ENCODE data around the gene DDX23. TPM values are rescaled to one million over a fixed set of nuclear protein-coding genes. Genes with fewer than 3 reads are reported as not detected.

Gene DDX23
- total RNA-seq, 1 experiment from 2014 or later: 98.1 TPM

- H3K9ac ChIP-seq (ENCODE audit: extremely low read depth, insufficient read length, low read length): no peak overlapping the region
- no peak overlapping the region for H3K4me2 ChIP-seq (ENCODE audit: insufficient read depth, insufficient read length, low read length)
- no peak overlapping the region for H3T11ph ChIP-seq (ENCODE audit: low read length)
- H4K8ac ChIP-seq (replicated peaks; ENCODE audit: insufficient read length, low read depth, low read length): no peak overlapping the region
- H3K27me3 ChIP-seq (ENCODE audit: insufficient read depth, low read length): no peaks in the 10 kb centered on the region
- H4K20me1 ChIP-seq (ENCODE audit: control insufficient read depth, insufficient read depth, insufficient read length): no peaks in the 10 kb centered on the region
- no peaks in the 10 kb centered on the region for H3K79me2 ChIP-seq (ENCODE audit: insufficient read depth, low read length)
- H3K56ac ChIP-seq (ENCODE audit: insufficient read length, low read depth, low read length): no peak overlapping the region
- no peaks in the 10 kb centered on the region for H3K9me3 Mint-ChIP-seq
- H2AFZ ChIP-seq (ENCODE audit: low read length): no peak overlapping the region
- H3K9me3 ChIP-seq (ENCODE audit: control insufficient read depth, low read depth, low read length): no peaks in the 10 kb centered on the region
- no peaks in the 10 kb centered on the region for H3K79me1 ChIP-seq (ENCODE audit: insufficient read depth, low read depth, low read length, poor library complexity, severe bottlenecking)
- no peak overlapping the region for H3K23ac ChIP-seq (ENCODE audit: insufficient read length, low read depth, low read length)
- H3K4ac ChIP-seq (ENCODE audit: low read depth, low read length): no peak overlapping the region
- no peak overlapping the region for H3K18ac ChIP-seq (ENCODE audit: insufficient read length, low read depth, low read length)
- TF ChIP-seq CTCF (conservative IDR thresholded peaks at IDR 0.05): no peak
- H3K27ac Mint-ChIP-seq: peak overlapping the region in 2 of 3 experiments; percentile 4 to 12; a peak in 4 of 7 replicates
- no peak overlapping the region; the same call in 1 of the 2 replicates for H3K14ac ChIP-seq (ENCODE audit: insufficient read depth, low read length)
- no peak overlapping the region for H2BK20ac ChIP-seq (ENCODE audit: low read depth, low read length, poor library complexity, severe bottlenecking)
- H3K4me1 ChIP-seq (ENCODE audit: insufficient read depth, low read length): no peaks in the 10 kb centered on the region
- no peak overlapping the region for H4K5ac ChIP-seq (ENCODE audit: insufficient read length, low read depth, low read length)
- WGBS (ENCODE audit: extremely low coverage, insufficient read length, low lambda C conversion rate): no CpG with 5 or more reads among the region's 16 CpGs
- H2BK15ac ChIP-seq (ENCODE audit: low read depth, low read length): no peak overlapping the region
- no peak overlapping the region for H3K4me3 Mint-ChIP-seq
- no peak overlapping the region for H3K27ac ChIP-seq (ENCODE audit: insufficient read length, low read depth, low read length)
- H2BK120ac ChIP-seq (ENCODE audit: low read depth, low read length, poor library complexity, severe bottlenecking): no peak overlapping the region
- H2BK12ac ChIP-seq (ENCODE audit: insufficient read length, low read depth, low read length): no peak overlapping the region
- H4K91ac ChIP-seq (ENCODE audit: insufficient read length, low read depth, low read length): no peak overlapping the region
- no peak overlapping the region for H2AK5ac ChIP-seq (ENCODE audit: insufficient read length, low read length)
- no peaks in the 10 kb centered on the region for H3K23me2 ChIP-seq (ENCODE audit: insufficient read length, low read depth, low read length, poor library complexity, severe bottlenecking)
- DNase-seq: no peak
- no peaks in the 10 kb centered on the region; the same call in 1 of the 2 replicates for H3K27me3 Mint-ChIP-seq (ENCODE audit: low read depth)
- no peak overlapping the region for H2BK5ac ChIP-seq (ENCODE audit: insufficient read length, low read length)
- H3K36me3 Mint-ChIP-seq (ENCODE audit: insufficient read depth in 1 of 3, low read depth in 3 of 3): peaks cover 34 to 95% (median 72%) of the 10 kb centered on the region in 3 experiments; a peak in 6 of 7 replicates
- peaks cover under 1 to 6% of the 10 kb centered on the region in 2 experiments; a peak in 3 of 4 replicates for H3K4me1 Mint-ChIP-seq
Observed at GRCh38 chr12:48828841-48829575, 23.0 kb downstream of the DDX23 start.

Data from H9 (cell line).